HG02970 (cell line): ENCODE measurements around the gene TCF20.

Experiments used
- ATAC-seq: cut with Tn5 transposase; IDR thresholded peaks from one replicate; pipeline ENCODE4 v1.9.1; 2021; ENCODE audit warnings: mild to moderate bottlenecking, moderate library complexity, moderate number of reproducible peaks; ENCODE audit not compliant: unreplicated experiment, low FRiP score

The TCF20 gene

GRCh38 chr22:42301077-42301741 lies 30.8 kb upstream of the TCF20 start:
- ATAC-seq = no peak

GRCh38 chr22:42300259-42301076 lies 30.0 kb upstream of the TCF20 start:
- ATAC-seq = no peak

GRCh38 chr22:42299586-42300258 lies 29.3 kb upstream of the TCF20 start:
- ATAC-seq = no peak

- no peak for ATAC-seq
Measured at GRCh38 chr22:42298746-42299145, 28.3 kb upstream of the TCF20 start.

DNA sequence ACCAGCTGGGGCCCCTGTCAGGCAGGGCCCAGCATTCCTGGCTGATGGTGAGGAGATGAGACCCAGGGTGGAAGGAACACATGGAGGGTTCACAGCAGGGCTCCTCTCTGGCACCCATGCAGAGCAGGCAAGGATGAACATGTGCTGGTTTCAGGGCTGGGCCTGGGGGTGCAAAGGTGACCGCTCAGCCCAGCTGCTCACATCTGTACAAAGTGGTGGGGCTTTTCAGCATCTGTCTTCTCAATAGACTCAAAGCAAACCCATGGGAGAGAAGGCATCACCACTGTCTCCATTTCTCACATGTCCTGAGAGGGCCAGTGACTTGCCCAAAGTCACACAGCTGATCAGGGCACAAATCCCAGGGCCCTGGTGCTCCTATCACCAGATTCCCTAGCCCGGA lies 27.3 kb upstream of the TCF20 start:
- no peak for ATAC-seq

- no peak for ATAC-seq
Measured at GRCh38 chr22:42296883-42297282, 26.4 kb upstream of the TCF20 start.

GRCh38 chr22:42296381-42296853 lies 26.0 kb upstream of the TCF20 start:
- no peak for ATAC-seq

- no peak for ATAC-seq
Measured at GRCh38 chr22:42294034-42294985, 23.9 kb upstream of the TCF20 start.

DNA sequence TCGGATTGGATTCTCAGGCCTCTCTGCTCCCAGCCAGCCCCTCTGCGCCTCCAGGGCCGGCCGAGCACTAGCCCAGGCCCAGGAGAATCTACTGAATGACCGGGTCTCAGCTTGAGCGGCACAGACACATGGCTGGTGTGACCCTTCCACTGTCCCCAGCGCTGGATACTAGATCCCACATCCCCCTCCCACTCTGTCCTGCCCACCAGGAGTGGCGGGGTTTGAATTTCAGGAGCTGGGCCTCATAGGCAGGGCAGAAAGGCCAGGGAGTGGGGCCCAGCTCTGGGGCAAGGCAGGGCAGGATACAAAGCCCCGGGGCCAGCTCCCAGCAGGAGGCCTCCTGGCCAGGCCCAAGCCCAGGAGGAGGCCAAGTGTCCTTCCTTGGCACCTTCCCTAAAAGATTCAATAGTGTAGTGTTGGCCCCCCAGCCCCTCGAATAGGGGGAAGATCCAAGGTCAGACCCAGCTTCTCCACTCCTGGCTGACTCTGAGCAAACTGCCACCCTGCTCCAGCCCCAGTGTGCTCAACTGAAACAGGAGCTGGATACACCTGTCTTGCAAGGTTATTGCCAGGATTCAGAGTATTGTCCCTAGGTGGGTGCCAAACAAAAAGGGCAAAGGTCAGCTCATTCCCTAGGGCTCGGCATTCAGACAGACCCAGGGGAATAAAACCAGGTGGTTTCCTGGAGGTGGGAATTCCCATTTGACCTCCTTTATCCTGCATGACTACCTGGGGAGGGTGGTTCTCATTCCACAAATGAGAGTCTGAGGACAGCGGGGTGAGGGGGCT lies 22.5 kb upstream of the TCF20 start:
- no peak for ATAC-seq

DNA sequence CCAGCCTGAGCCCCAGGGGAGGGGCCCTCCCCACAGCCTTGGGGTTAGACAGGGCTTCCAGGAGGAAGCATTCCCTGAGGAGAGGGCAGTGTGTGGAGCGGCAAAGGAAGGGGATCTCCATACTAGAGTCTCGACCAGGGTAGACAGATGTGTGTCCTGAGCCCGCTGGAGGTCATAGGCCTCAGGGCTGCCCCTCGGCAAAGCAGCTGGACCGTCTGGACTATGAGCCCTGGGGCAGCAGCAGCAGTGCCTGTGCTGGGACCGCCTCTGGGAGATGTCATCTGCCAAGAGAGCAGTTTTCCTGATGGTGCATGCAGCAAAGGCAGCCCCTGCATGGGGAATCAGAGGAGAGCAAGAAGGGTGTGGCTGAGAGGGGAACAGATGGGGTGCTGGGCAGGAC lies 20.8 kb upstream of the TCF20 start:
- no peak for ATAC-seq

- ATAC-seq = no peak
Measured at GRCh38 chr22:42289671-42290541, 19.5 kb upstream of the TCF20 start.

DNA sequence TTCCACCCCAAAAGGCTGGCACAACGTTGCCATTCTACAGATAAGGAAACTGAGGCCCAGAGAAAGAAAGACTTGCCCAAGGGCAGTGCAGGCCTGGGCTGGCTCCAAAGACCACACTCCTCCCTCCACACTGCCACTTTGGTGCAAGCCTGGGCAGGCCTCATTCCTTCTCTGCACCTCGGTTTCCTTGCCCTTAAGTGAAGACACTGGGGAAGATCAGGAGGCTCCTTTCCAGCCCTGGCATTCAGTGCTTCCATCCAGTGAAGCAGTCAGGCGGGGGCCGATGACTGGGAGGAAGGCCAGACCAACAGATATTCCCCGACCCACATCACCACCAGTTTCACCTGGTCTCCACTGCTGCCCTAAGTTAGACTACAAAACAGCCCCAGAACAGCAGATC lies 18.3 kb upstream of the TCF20 start:
- no peak for ATAC-seq

GRCh38 chr22:42287174-42287890 lies 16.9 kb upstream of the TCF20 start:
- no peak for ATAC-seq

DNA sequence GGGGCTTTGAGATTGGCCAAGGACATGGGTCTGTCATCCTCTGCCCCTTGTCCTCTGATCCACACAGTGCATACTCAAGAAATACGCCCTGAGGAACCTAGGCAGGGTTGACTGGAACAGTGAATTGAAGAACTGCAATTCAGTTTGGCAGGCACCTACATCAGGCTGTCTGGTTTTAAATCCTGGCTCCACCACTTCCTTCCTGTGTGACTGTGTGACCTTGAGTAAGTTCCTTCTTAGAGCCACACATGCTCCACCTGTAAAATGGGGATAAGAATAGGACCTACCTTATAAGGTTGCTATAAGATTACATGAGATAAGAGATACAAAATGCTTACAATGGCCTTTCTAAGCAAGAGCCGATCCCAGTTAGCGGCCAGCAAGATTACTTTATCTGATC lies 15.8 kb upstream of the TCF20 start:
- ATAC-seq = no peak

- no peak for ATAC-seq
Measured at GRCh38 chr22:42285604-42286003, 15.2 kb upstream of the TCF20 start.

DNA sequence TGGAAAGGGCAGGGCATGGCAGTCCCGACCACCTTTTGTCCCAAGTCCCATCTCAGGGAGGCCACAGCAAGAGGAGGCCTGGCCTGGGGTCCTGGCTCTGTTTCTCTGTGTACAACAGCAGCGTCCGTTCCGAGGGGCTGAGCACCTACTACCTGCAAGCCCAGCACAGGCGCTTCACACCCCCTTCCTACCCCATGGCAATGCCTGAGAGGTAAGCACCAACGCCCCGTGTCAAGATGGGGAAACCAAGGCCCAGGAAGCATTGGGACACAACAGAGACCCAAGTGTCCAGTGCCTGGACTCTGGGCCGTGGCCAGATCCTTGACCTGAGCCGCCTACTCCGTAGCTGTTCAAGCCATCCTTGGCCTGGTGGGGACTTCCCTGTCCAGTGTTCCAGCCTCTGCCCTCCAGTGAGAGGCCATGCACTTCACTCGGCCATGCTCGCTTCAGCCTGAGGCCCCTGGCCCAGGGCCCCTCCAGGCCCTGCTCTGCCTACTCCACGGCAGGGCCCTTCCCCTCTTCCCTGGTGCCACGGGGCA lies 14.3 kb upstream of the TCF20 start:
- no peak for ATAC-seq

DNA sequence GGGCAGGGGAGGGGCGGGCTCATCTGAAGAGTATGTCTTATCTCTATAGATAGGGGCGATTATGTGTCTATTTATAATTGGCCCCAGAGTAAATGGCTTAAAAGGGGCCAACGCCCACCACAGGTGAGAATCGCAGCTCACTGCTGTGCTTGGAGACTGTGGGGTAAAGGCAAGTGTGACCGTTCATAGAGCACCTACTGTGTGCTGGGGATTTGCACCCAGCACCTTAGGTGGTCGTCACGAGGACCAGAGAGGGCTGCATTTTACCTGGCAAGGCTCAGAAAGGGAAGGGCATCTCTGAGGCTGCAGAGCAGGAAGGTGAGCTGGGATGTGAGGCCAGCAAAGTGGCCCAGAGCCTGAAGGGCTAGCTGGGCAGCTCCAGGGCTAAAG lies 13.7 kb upstream of the TCF20 start:
- no peak for ATAC-seq
